ENCODE results near the gene UBR2. TPM values are rescaled to one million over a fixed set of nuclear protein-coding genes. Genes with fewer than 3 reads are reported as not detected.
"Not testable (repeated sequence)": the region's sequence is repeated elsewhere in the genome, so short reads cannot be mapped to it uniquely, and the experiment has no call there.

The UBR2 gene
- total RNA-seq, 4 donors from 2014 or later: 36.3 to 54.0 (median 44.3) TPM

DNA sequence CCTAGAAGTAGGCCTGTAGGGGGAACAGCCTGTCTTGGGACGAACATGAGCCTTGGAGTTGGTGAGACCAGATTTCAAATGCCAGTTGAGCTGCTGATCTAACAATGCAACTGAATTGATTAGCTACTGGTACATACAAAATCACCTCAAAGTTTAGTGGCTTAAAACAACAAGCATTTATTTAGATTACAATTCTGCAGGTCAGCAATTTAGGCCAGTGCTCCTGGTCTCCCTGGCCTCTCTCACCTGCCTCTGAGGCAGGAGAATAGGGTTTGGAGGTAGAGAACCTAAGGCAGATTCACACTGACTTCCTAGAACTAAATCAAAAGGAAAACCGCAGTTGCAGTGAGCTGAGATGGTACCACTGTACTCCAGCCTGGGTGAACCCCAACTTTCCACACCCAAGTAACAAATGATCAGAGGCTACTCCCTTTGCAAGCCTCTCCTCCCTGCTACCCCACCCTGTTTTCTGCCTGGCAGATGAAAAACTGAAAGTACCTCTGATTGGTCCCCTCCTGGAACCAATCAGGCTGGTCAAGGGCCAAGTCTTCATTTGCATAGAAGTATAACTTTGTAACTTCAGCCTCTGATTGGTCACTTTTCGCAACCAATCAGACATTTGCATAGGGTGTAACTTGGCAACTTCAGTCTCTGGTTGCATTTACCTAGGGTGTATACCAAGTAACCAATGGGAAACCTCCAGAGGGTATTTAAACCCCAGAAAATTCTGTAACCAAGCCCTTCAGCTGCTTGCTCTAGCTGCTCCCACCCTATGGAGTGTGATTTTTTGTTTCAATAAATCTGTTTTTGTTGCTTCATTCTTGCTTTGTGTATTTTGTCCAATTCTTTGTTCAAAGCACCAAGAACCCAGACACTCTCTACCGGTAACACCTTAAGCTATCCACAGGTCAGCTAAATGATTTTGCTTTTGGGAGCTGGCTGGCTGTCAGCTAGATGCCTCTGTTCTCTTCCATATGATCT is 8.1 kb upstream of the UBR2 start:
- intact Hi-C loops (cut with DNase I): no loop called here

GRCh38 chr6:42556462-42556861 is 7.4 kb upstream of the UBR2 start:
- no peaks in the 10 kb centered on the region for H3K36me3 ChIP-seq

More for the DNA sequence above, 8.1 kb upstream of the UBR2 start:
- DNase-seq: no peak
- TF ChIP-seq POLR2A (IDR thresholded peaks at IDR 0.05): no peak
- TF ChIP-seq, protein P1, sequence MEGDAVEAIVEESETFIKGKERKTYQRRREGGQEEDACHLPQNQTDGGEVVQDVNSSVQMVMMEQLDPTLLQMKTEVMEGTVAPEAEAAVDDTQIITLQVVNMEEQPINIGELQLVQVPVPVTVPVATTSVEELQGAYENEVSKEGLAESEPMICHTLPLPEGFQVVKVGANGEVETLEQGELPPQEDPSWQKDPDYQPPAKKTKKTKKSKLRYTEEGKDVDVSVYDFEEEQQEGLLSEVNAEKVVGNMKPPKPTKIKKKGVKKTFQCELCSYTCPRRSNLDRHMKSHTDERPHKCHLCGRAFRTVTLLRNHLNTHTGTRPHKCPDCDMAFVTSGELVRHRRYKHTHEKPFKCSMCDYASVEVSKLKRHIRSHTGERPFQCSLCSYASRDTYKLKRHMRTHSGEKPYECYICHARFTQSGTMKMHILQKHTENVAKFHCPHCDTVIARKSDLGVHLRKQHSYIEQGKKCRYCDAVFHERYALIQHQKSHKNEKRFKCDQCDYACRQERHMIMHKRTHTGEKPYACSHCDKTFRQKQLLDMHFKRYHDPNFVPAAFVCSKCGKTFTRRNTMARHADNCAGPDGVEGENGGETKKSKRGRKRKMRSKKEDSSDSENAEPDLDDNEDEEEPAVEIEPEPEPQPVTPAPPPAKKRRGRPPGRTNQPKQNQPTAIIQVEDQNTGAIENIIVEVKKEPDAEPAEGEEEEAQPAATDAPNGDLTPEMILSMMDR (IDR thresholded peaks at IDR 0.05): no peak
- no peaks in the 10 kb centered on the region for H3K9me3 ChIP-seq
- H3K27me3 ChIP-seq: no peaks in the 10 kb centered on the region
- 89 to 94% methylated on average over 4 of the region's 4 CpGs for WGBS, 2 donors
- H3K4me1 ChIP-seq: no peaks in the 10 kb centered on the region
- H3K27ac ChIP-seq: no peak overlapping the region
- no peaks in the 10 kb centered on the region for H3K36me3 ChIP-seq
- H3K4me3 ChIP-seq (replicated peaks in 1 of 3): no peak overlapping the region

DNA sequence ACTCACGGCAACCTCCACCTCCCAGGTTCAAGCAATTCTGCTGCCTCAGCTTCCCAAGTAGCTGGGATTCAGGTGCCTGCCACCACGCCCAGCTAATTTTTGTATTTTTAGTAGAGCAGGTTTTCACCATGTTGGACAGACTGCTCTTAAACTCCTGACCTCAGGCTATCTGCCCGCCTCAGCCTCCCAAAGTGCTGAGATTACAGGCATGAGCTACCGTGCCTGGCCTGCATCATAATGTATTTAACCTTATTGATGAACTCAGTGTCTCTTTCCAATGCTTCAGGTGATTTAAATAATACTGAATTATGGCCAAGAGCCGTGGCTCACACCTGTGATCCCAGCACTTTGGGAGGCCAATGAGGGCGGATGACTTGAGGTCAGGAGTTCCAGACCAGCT is 4.6 kb upstream of the UBR2 start:
- intact Hi-C loops (cut with DNase I); H3K4me3 ChIP-seq (replicated peaks in 1 of 3); H3K9me3 ChIP-seq; H3K27me3 ChIP-seq; H3K4me1 ChIP-seq; H3K27ac ChIP-seq; H3K36me3 ChIP-seq; DNase-seq: not testable (repeated sequence)
- WGBS, 2 donors: 85 to 86% methylated on average over 5 to 6 of the region's 6 CpGs

More at GRCh38 chr6:42556462-42556861, 7.4 kb upstream of the UBR2 start:
- TF ChIP-seq, protein P1 (IDR thresholded peaks at IDR 0.05): no peak
- no peak for TF ChIP-seq POLR2A (IDR thresholded peaks at IDR 0.05)
- intact Hi-C loops (cut with DNase I): no loop called here
- 88 to 92% methylated on average over 4 of the region's 4 CpGs for WGBS, 2 donors
- no peak for DNase-seq
- Histone ChIP-seq H3K27ac (no peak overlapping the region), H3K9me3 (no peaks in the 10 kb centered on the region), H3K4me3 (replicated peaks in 1 of 3) (no peak overlapping the region), H3K4me1 (no peaks in the 10 kb centered on the region), H3K27me3 (no peaks in the 10 kb centered on the region)

DNA sequence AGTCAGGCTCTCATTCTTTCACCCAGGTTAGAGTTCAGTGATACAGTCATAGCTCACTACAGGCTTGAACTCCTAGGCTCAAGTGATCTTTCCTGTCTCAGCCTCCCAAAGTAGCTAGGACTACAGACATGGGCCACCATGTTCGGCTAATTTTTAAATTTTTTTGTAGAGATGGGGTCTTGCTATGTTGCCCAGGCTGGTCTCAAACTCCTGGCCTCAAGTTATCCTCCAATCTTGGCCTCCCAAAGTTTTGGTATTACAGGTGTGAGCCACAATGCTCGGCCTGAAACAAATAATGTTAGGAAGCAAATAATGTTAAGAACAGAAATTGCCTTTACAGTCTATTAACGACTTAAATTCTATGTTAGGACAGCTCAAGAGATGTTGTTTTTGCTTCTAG is 1.8 kb upstream of the UBR2 start:
- TF ChIP-seq, protein P1 (IDR thresholded peaks at IDR 0.05): no peak
- no peak for TF ChIP-seq POLR2A (IDR thresholded peaks at IDR 0.05)
- WGBS, 2 donors: 56 to 60% methylated on average over 3 of the region's 3 CpGs
- intact Hi-C loops (cut with DNase I): no loop called here

GRCh38 chr6:42562788-42563405 is 932 bp upstream of the UBR2 start:
- TF ChIP-seq, protein P1 (IDR thresholded peaks at IDR 0.05): no peak
- TF ChIP-seq POLR2A (IDR thresholded peaks at IDR 0.05): no peak
- Histone ChIP-seq H3K36me3 (no peaks in the 10 kb centered on the region), H3K27me3 (no peaks in the 10 kb centered on the region), H3K9me3 (no peaks in the 10 kb centered on the region), H3K27ac (no peak overlapping the region), H3K4me3 (replicated peaks in 1 of 3) (no peak overlapping the region), H3K4me1 (peaks cover 11 to 15% of the 10 kb centered on the region in 2 donors)
- intact Hi-C loops (cut with DNase I): no loop called here
- WGBS, 2 donors: 78 to 81% methylated on average over 6 of the region's 6 CpGs
- no peak for DNase-seq

More for the DNA sequence above, 1.8 kb upstream of the UBR2 start:
- peaks cover 10% of the 10 kb centered on the region in 2 donors for H3K4me1 ChIP-seq
- no peaks in the 10 kb centered on the region for H3K36me3 ChIP-seq
- H3K4me3 ChIP-seq (replicated peaks in 1 of 3): no peak overlapping the region
- no peaks in the 10 kb centered on the region for H3K27me3 ChIP-seq
- DNase-seq: no peak
- H3K9me3 ChIP-seq: no peaks in the 10 kb centered on the region
- H3K27ac ChIP-seq: no peak overlapping the region

All from thyroid gland (tissue), 4 donors.